ENCODE measurements around the gene DGKG.

DNA sequence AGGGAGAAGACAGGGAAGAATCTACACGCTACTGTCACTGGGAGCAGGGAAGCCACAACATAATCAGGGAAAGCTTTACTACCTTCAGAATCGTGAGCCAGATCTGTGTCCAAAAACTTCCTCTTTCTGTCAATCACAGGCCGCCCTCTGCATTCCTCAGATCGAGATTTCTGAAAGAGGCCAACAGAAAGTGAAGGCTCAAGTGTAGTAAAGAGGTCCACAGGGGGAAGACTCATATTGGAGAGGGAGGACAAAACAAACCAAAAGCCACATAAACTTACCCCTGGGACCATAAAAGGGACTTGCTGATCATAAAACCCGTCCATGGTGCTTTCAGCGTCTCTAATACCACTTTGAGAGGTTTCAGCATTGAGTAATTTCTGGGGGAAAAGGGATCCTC lies 256.5 kb downstream of the DGKG start:
- TF ChIP-seq CTCF (optimal IDR thresholded peaks at IDR 0.05 in 1 of 3, IDR thresholded peaks at IDR 0.05 in 1 of 3, conservative IDR thresholded peaks at IDR 0.05 in 1 of 3; ENCODE audit: extremely low read depth in 1 of 3, insufficient read depth in 2 of 3, low read length in 3 of 3) = no peak
- no peak for TF ChIP-seq EZH2 (IDR thresholded peaks at IDR 0.05; ENCODE audit: low read length)

Measured in keratinocyte (primary cell).